GM12891 (cell line): ENCODE data around the gene LRP1.

Experiments used
- POLR2A ChIP-seq: IDR thresholded peaks from 2 replicates; pipeline ENCODE4 v1.6.1; 2011; ENCODE audit warnings: low read depth, low read length, control low read depth
- SPI1 ChIP-seq: IDR thresholded peaks from 2 replicates; pipeline ENCODE4 v1.6.1; 2011; ENCODE audit warnings: low read depth, low read length, control low read depth

- no peak for TF ChIP-seq POLR2A
- TF ChIP-seq SPI1, result peak; percentile 21; the same call in 1 of the 2 replicates
These were observed 26.6 kb downstream of the LRP1 start for GRCh38 chr12:57154804-57155434.
